Heart left ventricle (tissue), 16 donors: Measurements from ENCODE around the gene PRM3. TPM values are rescaled to one million over a fixed set of nuclear protein-coding genes. Genes with fewer than 3 reads are reported as not detected.

Experiments
- ATAC-seq, 4 donors: fragments of 200-7000 bp; cut with Tn5 transposase; one replicate each; pipeline ENCODE4 v1.9.1; 2020 to 2022; ENCODE audit warnings: moderate library complexity in 4 of 4, mild to moderate bottlenecking in 3 of 4, moderate number of reproducible peaks in 1 of 4
- DNase-seq, 5 donors: peaks; one replicate each; pipeline ENCODE4 v3.0.0-alpha.2; 2020
- H3K27ac ChIP-seq, 12 donors: fragments of 200-600 bp; sonication (generic) in 4 of 12; one replicate each; pipeline versions ENCODE4 v1.5.0 to v1.8.0; 2016 to 2022; ENCODE audit warnings: mild to moderate bottlenecking in 2 of 12
- H3K27me3 ChIP-seq, 9 donors: fragments of 200-600 bp; sonication (generic) in 2 of 9; one replicate each; pipeline versions ENCODE4 v1.5.1 to v1.8.0; 2016 to 2022; ENCODE audit warnings: mild to moderate bottlenecking in 3 of 9
- H3K36me3 ChIP-seq, 9 donors: fragments of 200-600 bp; sonication (generic) in 2 of 9; one replicate each; pipeline versions ENCODE4 v1.5.0 to v1.8.0; 2018 to 2022; ENCODE audit warnings: mild to moderate bottlenecking in 2 of 9
- H3K4me1 ChIP-seq, 12 donors: fragments of 200-600 bp; sonication (generic) in 4 of 12; one replicate each; pipeline versions ENCODE4 v1.5.0 to v1.8.0; 2016 to 2022; ENCODE audit warnings: mild to moderate bottlenecking in 3 of 12
- H3K4me3 ChIP-seq, 12 donors: fragments of 200-600 bp; sonication (generic) in 4 of 12; one replicate each; pipeline versions ENCODE4 v1.5.0 to v1.8.0; 2017 to 2022; ENCODE audit warnings: mild to moderate bottlenecking in 9 of 12, moderate library complexity in 4 of 12
- H3K9me3 ChIP-seq, 12 donors: fragments of 200-600 bp; sonication (generic) in 4 of 12; one replicate each; pipeline versions ENCODE4 v1.5.0 to v1.8.0; 2016 to 2022; ENCODE audit warnings: mild to moderate bottlenecking in 1 of 12
- CTCF ChIP-seq, 12 donors: fragments of 200-600 bp; sonication (generic) in 4 of 12; IDR thresholded peaks; one replicate each; pipeline versions ENCODE4 v1.5.0 to v1.8.0; 2018 to 2022; ENCODE audit warnings: antibody characterized with exemption in 12 of 12, mild to moderate bottlenecking in 5 of 12
- POLR2A ChIP-seq, 2 donors: fragments of 450-650 bp; IDR thresholded peaks; one replicate each; pipeline ENCODE4 v1.6.1; 2017; ENCODE audit warnings: antibody characterized with exemption in 2 of 2, mild to moderate bottlenecking in 2 of 2, moderate library complexity in 2 of 2
- WGBS, 4 donors: extraction: QIAGEN DNeasy Blood & Tissue Kit in 2 of 4; methylation state at CpG; one replicate each; pipeline versions ENCODE4 v1.1.5 to v1.1.7; 2013 to 2018; 5-methylcytosine and 5-hydroxymethylcytosine counted together
- intact Hi-C, 10 donors: fragments of 100-400 bp; cut with DNase I; formaldehyde crosslinking; loops; one replicate each; pipeline versions ENCODE4 v1.11.1 to v1.14.2; 2022
- polyA plus RNA-seq, 2 donors: library from polyadenylated mRNA; stranded (reverse); fragments of 200-250 nt; gene quantifications; one replicate each; pipeline ENCODE4 v1.2.3, GENCODE V29; 2013
- total RNA-seq, 9 donors: library from RNA; depleted of rRNA in 2 of 9; stranded (reverse); fragments of >200 nt in 2 of 9; fragmentation: NEBNext Ultra II Directional in 3 of 9; extraction: Animal tissue kit (Norgen Biotek cat#: 25700) in 3 of 9; gene quantifications; one replicate each; pipeline versions ENCODE4 v1.1.0 to v1.2.4, GENCODE V29; 2016 to 2023
- donor health status: ischemic (EF 13 %, LVEDD 7.1; RV severe dilation, severe dysfunction).
- donor health status: healthy with polysubstance abuse.
- donor health status: DM: no; HTN: yes; CAD: no.
- donor health status: DM: no; HTN: no; CAD: no.
- donor health status: ischemic (EF 25% LVEDD 6.9; RV normal size, moderate dysfunction).
- donor health status: ischemic (EF 25% LVEDD 5.7; RV mildly dilated, moderate dysfunction).
- donor health status: healthy.
- donor health status: DM: yes; HTN: yes; CAD: no.
- donor health status: ischemic (EF 35%, LVEDD 5.7; RV mildly dilated, moderate dysfunction).
- donor health status: nonischemic (EF 11% LVEDD 7.7; RV severe dilation, severe dysfunction).
- donor health status: DM: yes; HTN: yes; CAD: no.
- donor health status: PGD.
- donor health status: ischemic (EF 29% LVEDD 5.4; RV normal size, mild dysfunction).
- donor health status: nonischemic (EF 23%, LVEDD 6.1; RV moderate dilation, normal function).

The PRM3 gene
- total and polyA plus RNA-seq, 11 donors = not detected

- intact Hi-C loops = loop anchor here in 7 of 10 donors (2.0 to 10.0 kb wide), 9 partner anchors 89 to 509 kb away; partner anchors contain the start of gene NUBP1 (in 1 of the 7)
- Histone ChIP-seq H3K27me3 (no peaks in the 10 kb centered on the region), H3K4me3 (peak overlapping the region; percentile 63 to 94 (median 82)), H3K36me3 (peaks cover 0 to 27% (median 0%) of the 10 kb centered on the region in 9 donors), H3K9me3 (no peaks in the 10 kb centered on the region), H3K27ac (peak overlapping the region in 4 of 12 donors; percentile 25 to 99 (median 98)), H3K4me1 (peaks cover 0 to 54% (median 32%) of the 10 kb centered on the region in 12 donors)
- 72 to 84% (median 78%) methylated on average over 26 to 29 of the region's 29 CpGs for WGBS, 4 donors
- TF ChIP-seq CTCF (IDR thresholded peaks at IDR 0.05) = peak in 1 of 12 donors; percentile 7
- no peak for TF ChIP-seq POLR2A (IDR thresholded peaks at IDR 0.05)
- peak in 1 of 5 donors; percentile 21 for DNase-seq
- ATAC-seq = no peak
These were observed 19.2 kb downstream of the PRM3 start for GRCh38 chr16:11253995-11254912.

- Histone ChIP-seq H3K27ac (peak overlapping the region in 2 of 12 donors; percentile 4 to 99), H3K27me3 (no peaks in the 10 kb centered on the region), H3K4me1 (peaks cover 0 to 44% (median 24%) of the 10 kb centered on the region in 12 donors), H3K36me3 (peaks cover 0 to 27% (median 0%) of the 10 kb centered on the region in 9 donors), H3K9me3 (no peaks in the 10 kb centered on the region), H3K4me3 (peak overlapping the region in 2 of 12 donors; percentile 63 to 75)
- 80 to 89% (median 87%) methylated on average over 4 to 5 of the region's 5 CpGs for WGBS, 4 donors
- DNase-seq (peak in 1 of 5 donors; percentile 17), ATAC-seq (no peak)
- intact Hi-C loops = loop anchor here in 6 of 10 donors (5.0 to 10.0 kb wide), 7 partner anchors 89 to 509 kb away; partner anchors contain the start of gene NUBP1 (in 1 of the 6)
- TF ChIP-seq CTCF (IDR thresholded peaks at IDR 0.05) (no peak), POLR2A (IDR thresholded peaks at IDR 0.05) (no peak)
These were observed 20.1 kb downstream of the PRM3 start for GRCh38 chr16:11253009-11253994.

- Histone ChIP-seq H3K27me3 (no peaks in the 10 kb centered on the region), H3K27ac (peak overlapping the region in 1 of 12 donors; percentile 99), H3K4me1 (peaks cover 0 to 37% (median 24%) of the 10 kb centered on the region in 12 donors), H3K9me3 (no peaks in the 10 kb centered on the region), H3K4me3 (peak overlapping the region in 1 of 12 donors; percentile 75), H3K36me3 (peaks cover 0 to 27% (median 0%) of the 10 kb centered on the region in 9 donors)
- intact Hi-C loops = loop anchor here in 6 of 10 donors (5.0 to 10.0 kb wide), 7 partner anchors 88 to 508 kb away; partner anchors contain the start of gene NUBP1 (in 1 of the 6)
- 92 to 96% (median 94%) methylated on average over 8 of the region's 8 CpGs for WGBS, 4 donors
- ATAC-seq (no peak), DNase-seq (no peak)
- TF ChIP-seq CTCF (IDR thresholded peaks at IDR 0.05) = no peak
- no peak for TF ChIP-seq POLR2A (IDR thresholded peaks at IDR 0.05)
These were observed 20.9 kb downstream of the PRM3 start for GRCh38 chr16:11252482-11252931.
